ENCODE data around the gene MICAL3.

MICAL3 gene

DNA sequence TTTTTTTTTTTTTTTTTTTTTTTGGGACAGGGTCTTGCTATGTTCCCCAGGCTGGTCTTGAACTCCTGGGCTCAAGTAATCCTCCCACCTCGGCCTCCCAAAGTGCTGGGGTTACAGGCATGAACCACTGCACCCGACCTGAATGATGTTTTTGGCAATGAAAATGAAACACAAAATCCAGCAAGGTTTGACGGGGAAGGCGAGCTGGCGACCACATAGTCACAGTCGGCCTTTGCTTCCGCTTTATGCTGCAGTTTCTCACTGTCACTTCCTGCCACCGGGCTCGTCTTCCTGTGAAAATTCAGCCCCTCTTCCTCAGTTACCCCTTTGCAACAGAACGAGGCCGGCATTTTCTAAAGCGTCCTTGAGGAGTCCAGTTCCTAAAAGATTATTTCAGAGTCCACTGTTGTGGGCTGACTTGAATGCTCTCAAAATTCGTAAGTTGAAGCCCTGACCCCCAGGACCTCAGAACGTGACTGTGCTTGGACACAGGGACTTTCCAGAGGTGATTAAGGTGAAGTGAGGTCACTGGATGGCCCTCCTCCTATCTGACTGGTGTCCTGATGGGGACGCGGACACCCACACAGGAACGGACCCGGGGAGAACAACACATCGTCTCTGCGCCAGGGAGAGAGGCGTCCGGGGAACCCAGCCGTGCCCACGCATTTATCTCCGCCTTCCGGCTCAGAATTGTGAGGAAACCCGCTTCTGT is 247.2 kb downstream of the MICAL3 start:
- Histone ChIP-seq H3K4me3 (ENCODE audit: insufficient read length, low read depth) (no peak overlapping the region), H3K9me3 (ENCODE audit: insufficient read depth, low read length) (no peaks in the 10 kb centered on the region), H3K4me1 (ENCODE audit: insufficient read depth, insufficient read length) (peaks cover 22% of the 10 kb centered on the region), H3K27me3 (ENCODE audit: insufficient read depth, insufficient read length) (peaks cover 4% of the 10 kb centered on the region), H3K36me3 (ENCODE audit: insufficient read depth, insufficient read length, low read length) (no peaks in the 10 kb centered on the region), H3K9ac (ENCODE audit: insufficient read length, low read depth) (no peak overlapping the region)
- TF ChIP-seq ZNF274 (IDR thresholded peaks at IDR 0.05; ENCODE audit: low read depth, low read length) (no peak), SUZ12 (IDR thresholded peaks at IDR 0.05; ENCODE audit: extremely low read depth, insufficient read depth, insufficient read length) (no peak), YY1 (IDR thresholded peaks at IDR 0.05; ENCODE audit: insufficient read depth, insufficient read length) (no peak)
- no peak for DNase-seq (ENCODE audit: low read depth, low spot score)

DNA sequence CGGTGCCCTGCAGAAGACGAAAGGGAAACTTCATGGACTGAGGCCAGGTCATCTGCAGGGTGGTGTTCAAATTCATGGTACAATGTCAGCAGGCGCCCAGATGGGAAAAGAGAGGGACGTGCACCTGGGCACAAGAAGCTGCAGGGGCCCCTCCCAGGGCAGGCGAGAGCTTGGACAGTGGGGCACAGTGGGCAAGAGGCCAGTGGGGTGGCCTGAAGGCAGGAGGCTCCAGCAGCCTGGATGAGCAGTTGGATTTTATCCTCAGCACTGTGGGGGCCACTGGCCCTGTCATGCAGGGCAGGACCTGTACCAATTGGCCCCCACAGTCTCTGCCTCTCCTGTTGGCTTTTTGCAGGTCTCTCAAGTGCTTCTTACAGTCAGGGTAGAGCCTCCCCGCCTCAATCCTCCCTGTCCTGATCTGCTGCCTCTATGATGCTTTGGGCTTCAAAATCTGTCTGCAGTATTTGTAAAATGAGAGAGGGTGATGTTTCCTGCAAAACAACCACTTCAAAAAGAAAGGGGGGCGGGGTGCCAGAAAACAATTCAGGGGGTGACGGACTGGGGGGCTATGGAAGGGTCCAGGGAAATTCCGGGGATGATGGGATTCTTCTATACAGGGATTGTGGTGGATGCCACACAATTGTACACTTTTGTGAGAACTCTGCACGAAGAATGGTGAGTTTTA is 248.4 kb downstream of the MICAL3 start:
- H3K9ac ChIP-seq (ENCODE audit: insufficient read length, low read depth): no peak overlapping the region
- H3K27me3 ChIP-seq (ENCODE audit: insufficient read depth, insufficient read length): peaks cover 4% of the 10 kb centered on the region
- H3K4me3 ChIP-seq (ENCODE audit: insufficient read length, low read depth): no peak overlapping the region
- H3K4me1 ChIP-seq (ENCODE audit: insufficient read depth, insufficient read length): peaks cover 17% of the 10 kb centered on the region
- no peak for DNase-seq (ENCODE audit: low read depth, low spot score)
- H3K9me3 ChIP-seq (ENCODE audit: insufficient read depth, low read length): no peaks in the 10 kb centered on the region
- TF ChIP-seq ZNF274 (IDR thresholded peaks at IDR 0.05; ENCODE audit: low read depth, low read length) (no peak), YY1 (IDR thresholded peaks at IDR 0.05; ENCODE audit: insufficient read depth, insufficient read length) (no peak), SUZ12 (IDR thresholded peaks at IDR 0.05; ENCODE audit: extremely low read depth, insufficient read depth, insufficient read length) (no peak)
- peaks cover 5% of the 10 kb centered on the region for H3K36me3 ChIP-seq (ENCODE audit: insufficient read depth, insufficient read length, low read length)

DNA sequence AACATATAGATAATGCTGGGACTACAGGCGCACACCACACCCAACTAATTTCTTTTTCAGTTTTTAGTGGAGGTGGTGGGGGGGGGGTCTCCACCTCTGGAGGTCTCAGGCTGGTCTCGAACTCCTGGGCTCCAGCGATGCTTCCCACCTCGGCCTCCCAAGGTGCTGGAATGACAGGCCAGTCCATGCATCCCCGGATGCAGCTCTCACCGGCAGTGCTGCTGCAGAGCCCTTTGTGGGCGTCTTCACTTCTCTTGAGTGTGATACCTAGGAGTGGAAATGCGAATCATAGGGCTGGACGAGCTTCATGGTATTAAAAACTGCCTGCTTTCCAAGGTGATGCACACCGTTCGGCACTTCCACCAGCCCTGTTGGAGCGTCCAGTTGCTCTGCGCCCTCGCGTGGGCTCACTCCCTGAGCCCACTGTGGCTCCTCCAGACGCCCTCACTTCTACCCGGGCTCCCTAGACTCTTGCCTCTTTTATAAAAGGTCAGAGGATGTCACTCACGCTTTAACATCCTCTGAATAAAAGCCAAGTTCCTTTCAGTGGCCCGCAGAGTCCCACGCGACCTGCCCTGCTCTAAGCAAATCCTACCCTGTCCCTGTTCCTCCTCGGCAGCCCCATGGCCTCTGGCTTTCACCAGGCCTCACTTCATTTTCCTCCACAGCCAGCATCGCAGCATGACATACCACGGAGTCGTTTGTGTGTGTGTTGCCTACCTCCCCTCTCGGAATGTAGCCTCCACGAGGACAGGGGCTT is 249.3 kb downstream of the MICAL3 start:
- H3K9me3 ChIP-seq (ENCODE audit: insufficient read depth, low read length): no peaks in the 10 kb centered on the region
- H3K4me3 ChIP-seq (ENCODE audit: insufficient read length, low read depth): no peak overlapping the region
- no peak overlapping the region for H3K9ac ChIP-seq (ENCODE audit: insufficient read length, low read depth)
- no peak for DNase-seq (ENCODE audit: low read depth, low spot score)
- no peak for TF ChIP-seq SUZ12 (IDR thresholded peaks at IDR 0.05; ENCODE audit: extremely low read depth, insufficient read depth, insufficient read length)
- no peak for TF ChIP-seq YY1 (IDR thresholded peaks at IDR 0.05; ENCODE audit: insufficient read depth, insufficient read length)
- no peak for TF ChIP-seq ZNF274 (IDR thresholded peaks at IDR 0.05; ENCODE audit: low read depth, low read length)
- H3K4me1 ChIP-seq (ENCODE audit: insufficient read depth, insufficient read length): peaks cover 13% of the 10 kb centered on the region
- peaks cover 5% of the 10 kb centered on the region for H3K36me3 ChIP-seq (ENCODE audit: insufficient read depth, insufficient read length, low read length)
- peaks cover 4% of the 10 kb centered on the region for H3K27me3 ChIP-seq (ENCODE audit: insufficient read depth, insufficient read length)

DNA sequence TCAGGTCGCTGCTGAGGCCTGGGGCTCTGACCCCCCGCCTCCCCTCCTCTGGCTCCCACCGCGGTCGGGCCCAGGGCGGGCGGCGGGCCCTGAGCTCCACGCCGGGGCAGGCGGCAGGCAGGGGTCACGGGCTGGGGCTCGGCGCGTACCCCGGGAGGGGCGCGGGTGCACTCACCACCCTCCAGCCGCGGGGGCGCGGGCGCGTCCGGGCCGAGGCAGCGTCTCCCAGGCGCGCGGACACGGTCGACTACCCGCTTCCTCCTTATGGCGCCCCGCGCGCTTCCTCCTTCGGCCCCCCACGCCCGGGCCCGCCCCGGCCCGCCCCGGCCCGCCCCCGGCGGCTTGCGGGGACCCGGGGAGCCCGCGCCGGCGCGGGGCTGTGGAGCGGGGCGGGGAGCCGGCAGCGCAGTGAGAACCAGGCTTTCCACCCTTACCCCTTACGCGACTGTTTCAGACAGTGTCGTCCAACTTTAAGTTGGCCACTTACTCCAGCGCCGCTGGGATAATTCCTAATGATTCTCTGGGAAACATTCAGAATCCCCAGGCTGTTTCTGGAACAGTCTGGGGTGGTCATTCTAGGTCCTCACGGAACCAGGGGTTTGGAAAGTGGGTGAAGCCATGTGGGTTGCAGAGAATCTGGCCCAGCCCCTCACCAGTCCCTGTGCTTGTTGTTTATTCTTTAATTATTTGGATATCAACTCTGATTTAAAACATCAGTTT is 250.0 kb downstream of the MICAL3 start, which contains the start of gene BID:
TSS of gene BID (minus strand) at position 264 of the 720 bp plus-strand sequence. CDS start 24,353 bp downstream, outside the sequence.
- Histone ChIP-seq H3K36me3 (ENCODE audit: insufficient read depth, insufficient read length, low read length) (peaks cover 5% of the 10 kb centered on the region), H3K27me3 (ENCODE audit: insufficient read depth, insufficient read length) (peaks cover 4% of the 10 kb centered on the region), H3K9me3 (ENCODE audit: insufficient read depth, low read length) (no peaks in the 10 kb centered on the region), H3K4me1 (ENCODE audit: insufficient read depth, insufficient read length) (peaks cover 8% of the 10 kb centered on the region), H3K9ac (ENCODE audit: insufficient read length, low read depth) (peak within 1 kb of the TSS; percentile 82), H3K4me3 (ENCODE audit: insufficient read length, low read depth) (peak within 1 kb of the TSS; percentile 39)
- DNase-seq (ENCODE audit: low read depth, low spot score): no peak
- TF ChIP-seq YY1 (IDR thresholded peaks at IDR 0.05; ENCODE audit: insufficient read depth, insufficient read length) (no peak), ZNF274 (IDR thresholded peaks at IDR 0.05; ENCODE audit: low read depth, low read length) (no peak), SUZ12 (IDR thresholded peaks at IDR 0.05; ENCODE audit: extremely low read depth, insufficient read depth, insufficient read length) (no peak)

DNA sequence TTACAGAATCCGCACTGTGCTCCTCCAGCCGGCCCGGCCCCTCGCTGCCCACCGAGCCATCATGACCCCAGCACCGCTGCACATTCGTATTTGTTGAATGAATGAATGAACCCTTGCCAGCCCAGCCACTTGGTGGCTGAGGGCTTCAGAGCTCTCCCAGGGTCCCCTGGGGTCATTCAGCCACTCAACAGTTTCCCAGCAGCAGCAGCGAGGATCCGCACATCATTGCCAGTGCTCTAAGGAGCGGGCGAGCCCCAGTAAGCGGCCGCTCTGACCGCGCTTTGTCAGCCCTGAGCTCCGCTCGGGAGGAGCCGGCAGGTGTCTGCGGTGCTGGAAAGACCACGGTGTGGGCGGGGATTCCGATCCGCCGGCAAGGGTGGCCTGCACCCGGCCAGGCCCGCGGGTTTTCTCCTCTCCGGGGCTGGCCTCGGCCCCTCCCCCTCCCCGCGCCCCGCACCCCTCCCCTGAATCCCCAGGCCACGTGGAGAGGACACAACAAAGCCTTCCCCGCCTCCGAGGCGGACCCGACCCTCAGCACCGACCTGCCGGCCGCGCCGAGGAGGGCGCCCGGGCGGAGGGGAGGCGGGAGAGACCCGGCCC is 250.7 kb downstream of the MICAL3 start:
- peak overlapping the region; percentile 39 for H3K4me3 ChIP-seq (ENCODE audit: insufficient read length, low read depth)
- H3K9me3 ChIP-seq (ENCODE audit: insufficient read depth, low read length): no peaks in the 10 kb centered on the region
- H3K4me1 ChIP-seq (ENCODE audit: insufficient read depth, insufficient read length): peaks cover 8% of the 10 kb centered on the region
- H3K36me3 ChIP-seq (ENCODE audit: insufficient read depth, insufficient read length, low read length): peaks cover 5% of the 10 kb centered on the region
- H3K9ac ChIP-seq (ENCODE audit: insufficient read length, low read depth): peak overlapping the region; percentile 82
- TF ChIP-seq ZNF274 (IDR thresholded peaks at IDR 0.05; ENCODE audit: low read depth, low read length) (no peak), SUZ12 (IDR thresholded peaks at IDR 0.05; ENCODE audit: extremely low read depth, insufficient read depth, insufficient read length) (no peak), YY1 (IDR thresholded peaks at IDR 0.05; ENCODE audit: insufficient read depth, insufficient read length) (no peak)
- no peak for DNase-seq (ENCODE audit: low read depth, low spot score)
- peaks cover 4% of the 10 kb centered on the region for H3K27me3 ChIP-seq (ENCODE audit: insufficient read depth, insufficient read length)

DNA sequence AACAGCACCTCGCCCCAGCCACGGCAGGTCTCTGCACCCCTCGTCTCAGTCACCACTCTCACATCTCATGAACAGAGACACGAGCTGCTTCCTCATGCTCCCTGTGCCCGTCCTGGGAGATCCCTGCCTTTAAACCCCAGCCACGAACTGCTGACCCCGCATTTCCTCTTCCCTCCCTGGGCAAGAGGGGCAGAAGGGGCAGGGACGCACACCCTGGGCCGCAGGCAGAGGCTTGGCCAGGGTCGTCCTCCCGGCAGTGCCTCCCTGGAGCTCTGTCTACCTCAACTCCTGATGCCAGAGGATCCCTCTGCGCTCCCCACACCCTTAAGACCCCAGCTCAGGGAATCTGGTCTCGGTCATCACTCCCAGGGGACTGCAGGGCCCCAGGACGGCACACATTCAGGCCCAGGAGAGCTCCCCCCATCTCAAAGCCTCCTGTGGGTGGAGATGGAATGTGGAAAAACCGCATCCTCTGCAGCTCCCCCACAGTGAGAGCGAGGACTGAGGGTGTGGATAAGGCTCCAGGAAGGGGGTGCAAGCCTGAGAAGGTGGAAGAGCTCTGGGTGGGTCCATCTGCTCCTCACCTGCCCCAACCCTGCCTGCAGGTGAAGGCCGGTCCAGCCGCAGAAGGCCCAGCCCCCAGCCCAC is 251.3 kb downstream of the MICAL3 start:
- no peak for DNase-seq (ENCODE audit: low read depth, low spot score)
- Histone ChIP-seq H3K9me3 (ENCODE audit: insufficient read depth, low read length) (no peaks in the 10 kb centered on the region), H3K4me3 (ENCODE audit: insufficient read length, low read depth) (peak overlapping the region; percentile 39), H3K27me3 (ENCODE audit: insufficient read depth, insufficient read length) (peaks cover 4% of the 10 kb centered on the region), H3K4me1 (ENCODE audit: insufficient read depth, insufficient read length) (peaks cover 8% of the 10 kb centered on the region), H3K36me3 (ENCODE audit: insufficient read depth, insufficient read length, low read length) (peaks cover 5% of the 10 kb centered on the region), H3K9ac (ENCODE audit: insufficient read length, low read depth) (peak overlapping the region; percentile 82)
- TF ChIP-seq YY1 (IDR thresholded peaks at IDR 0.05; ENCODE audit: insufficient read depth, insufficient read length) (no peak), ZNF274 (IDR thresholded peaks at IDR 0.05; ENCODE audit: low read depth, low read length) (no peak), SUZ12 (IDR thresholded peaks at IDR 0.05; ENCODE audit: extremely low read depth, insufficient read depth, insufficient read length) (no peak)

Measured in NT2/D1 (cell line).